Endothelial cell of umbilical vein (primary cell): ENCODE data around the gene HLA-DPA1. TPM values are rescaled to one million over a fixed set of nuclear protein-coding genes. Genes with fewer than 3 reads are reported as not detected.

ENCODE experiments used
- BruUV-seq: library from RNA; stranded (reverse); fragments of 400-500 nt; replicated peaks from 2 replicates; lab custom pipeline; 2021; lab: Mats Ljungman, UMichigan
- CTCF ChIA-PET: fragments of 300-600, 350-600 bp; sonication (Branson Sonifier 250); formaldehyde crosslinking; loops from one replicate; lab custom pipeline; 2021; ENCODE audit warnings: antibody characterized with exemption, inconsistent platforms; lab: Charles Lee
- POLR2A ChIA-PET: fragments of 300-600, 350-600 bp; sonication (Branson Sonifier 250); formaldehyde crosslinking; loops from one replicate; lab custom pipeline; 2021; ENCODE audit warnings: antibody characterized with exemption, inconsistent platforms; lab: Charles Lee
- DNase-seq: peaks from one replicate; pipeline ENCODE4 v3.0.0-alpha.2; 2011; ENCODE audit warnings: low read depth, low spot score
- FAIRE-seq: peaks from 2 replicates; lab custom pipeline; 2011; peaks lifted over from hg19 to GRCh38; lab: Jason Lieb, UNC
- H2AFZ ChIP-seq: 2 replicates; pipeline ENCODE4 v1.6.0; 2012; ENCODE audit warnings: low read depth, low read length, control low read depth, inconsistent platforms
- H3K27ac ChIP-seq: 2 replicates; pipeline ENCODE4 v1.5.1; 2011; ENCODE audit warnings: low read depth, mild to moderate bottlenecking, control low read depth, low read length, moderate library complexity; ENCODE audit not compliant: insufficient read depth
- H3K27me3 ChIP-seq, 2 experiments: 2 replicates each; pipeline versions ENCODE4 v1.6.0 to v1.6.1; 2011; ENCODE audit warnings: low read length in 2 of 2, mixed read lengths in 1 of 2; ENCODE audit not compliant: control insufficient read depth in 2 of 2, insufficient read depth in 2 of 2
- H3K36me3 ChIP-seq, 2 experiments: 2 replicates in 1 of 2; 3 replicates in 1 of 2; pipeline ENCODE4 v1.5.1; 2011; ENCODE audit warnings: low read length in 2 of 2, mild to moderate bottlenecking in 1 of 2, moderate library complexity in 1 of 2; ENCODE audit not compliant: control insufficient read depth in 2 of 2, insufficient read depth in 2 of 2; ENCODE audit errors: extremely low read depth in 1 of 2
- H3K4me1 ChIP-seq: 3 replicates; pipeline ENCODE4 v1.5.1; 2011; ENCODE audit warnings: mild to moderate bottlenecking, low read length; ENCODE audit not compliant: control insufficient read depth, insufficient read depth; ENCODE audit errors: extremely low read depth
- H3K4me2 ChIP-seq: 2 replicates; pipeline ENCODE4 v1.6.1; 2011; ENCODE audit warnings: low read length, control low read depth, mixed read lengths; ENCODE audit not compliant: insufficient read depth
- H3K4me3 ChIP-seq, 3 experiments: fragments of 200-600 bp in 1 of 3; sonication (generic), shearing (Covaris generic) in 1 of 3; replicated peaks in 1 of 3; 2 replicates each; pipeline ENCODE4 v1.5.1; 2011 to 2016; ENCODE audit warnings: control low read depth in 3 of 3, low read length in 3 of 3, mild to moderate bottlenecking in 2 of 3, inconsistent platforms in 1 of 3, low read depth in 1 of 3, moderate library complexity in 1 of 3; ENCODE audit not compliant: insufficient read depth in 1 of 3
- H3K79me2 ChIP-seq: 2 replicates; pipeline ENCODE4 v1.6.0; 2012; ENCODE audit warnings: low read length, inconsistent platforms; ENCODE audit not compliant: control insufficient read depth, insufficient read depth
- H3K9ac ChIP-seq: replicated peaks from 2 replicates; pipeline ENCODE3; 2011; ENCODE audit warnings: low read length, control low read depth; ENCODE audit not compliant: insufficient read depth; ENCODE audit errors: extremely low read depth
- H3K9me1 ChIP-seq: replicated peaks from 3 replicates; pipeline ENCODE4 v1.6.0; 2011; ENCODE audit warnings: mild to moderate bottlenecking, low read length; ENCODE audit not compliant: control insufficient read depth, insufficient read depth; ENCODE audit errors: extremely low read depth
- H3K9me3 ChIP-seq: replicated peaks from 2 replicates; pipeline ENCODE4 v1.5.1; 2012; ENCODE audit warnings: low read length, inconsistent platforms; ENCODE audit not compliant: control insufficient read depth, insufficient read depth
- H4K20me1 ChIP-seq: replicated peaks from 2 replicates; pipeline ENCODE3; 2011; ENCODE audit warnings: mild to moderate bottlenecking, low read length; ENCODE audit not compliant: control insufficient read depth, insufficient read depth; ENCODE audit errors: extremely low read depth
- EZH2 ChIP-seq: IDR thresholded peaks from 2 replicates; pipeline ENCODE4 v1.6.1; 2012; ENCODE audit warnings: borderline replicate concordance, low read depth, mild to moderate bottlenecking, moderate library complexity, low read length, inconsistent platforms; ENCODE audit not compliant: severe bottlenecking
- FOS ChIP-seq: IDR thresholded peaks from 2 replicates; pipeline ENCODE4 v1.6.1; 2011; ENCODE audit warnings: mild to moderate bottlenecking, low read length, moderate library complexity, borderline replicate concordance; ENCODE audit not compliant: insufficient read depth
- GATA2 ChIP-seq: IDR thresholded peaks from 2 replicates; pipeline ENCODE4 v1.7.0; 2011; ENCODE audit warnings: low read depth, mild to moderate bottlenecking, moderate library complexity, mixed read lengths, low read length; ENCODE audit not compliant: insufficient read length, insufficient read depth
- JUN ChIP-seq: IDR thresholded peaks from 2 replicates; pipeline ENCODE4 v1.6.1; 2011; ENCODE audit warnings: borderline replicate concordance, low read depth; ENCODE audit not compliant: insufficient read length, insufficient read depth
- MYC ChIP-seq: IDR thresholded peaks from one replicate; pipeline ENCODE4 v1.6.1; 2011; ENCODE audit warnings: mild to moderate bottlenecking, low read depth, low read length
- POLR2A ChIP-seq: IDR thresholded peaks from 2 replicates; pipeline ENCODE4 v1.6.1; 2012; ENCODE audit warnings: low read depth, mild to moderate bottlenecking, control low read depth, low read length
- POLR2AphosphoS5 ChIP-seq: IDR thresholded peaks from 2 replicates; pipeline ENCODE4 v1.6.1; 2012; ENCODE audit warnings: low read depth, mild to moderate bottlenecking, control low read depth, low read length, moderate library complexity; ENCODE audit not compliant: insufficient read depth
- dilution Hi-C: fragments of 300-500 bp; cut with MboI; formaldehyde crosslinking; loops from one replicate; pipeline ENCODE4 v1.15.0; 2019; ENCODE audit warnings: low sequenced_read_pairs; ENCODE audit not compliant: extremely low pct_ligation_motif_present
- intact Hi-C: fragments of 100-400 bp; cut with micrococcal nuclease; formaldehyde crosslinking; loops from one replicate; pipeline ENCODE4 v1.10.0; 2022
- polyA plus RNA-seq, 4 experiments: library from polyadenylated mRNA; depleted of rRNA in 3 of 4; stranded (reverse) in 3 of 4; unstranded in 1 of 4; fragments of >200 nt; gene quantifications; 2 replicates each; pipeline versions ENCODE4 v1.2.1 to v1.2.3, GENCODE V29; 2011 to 2012; ENCODE audit warnings: missing spikeins in 1 of 4
- total RNA-seq: library from RNA; stranded (reverse); gene quantifications from 2 replicates; pipeline ENCODE4 v1.2.3, GENCODE V29; 2021
- TF ChIP-seq, protein P1 (sequence below): IDR thresholded peaks from 2 replicates; pipeline ENCODE4 v1.6.1; 2011; ENCODE audit not compliant: insufficient read depth, insufficient read length
- TF ChIP-seq, protein P2 (sequence below), 2 donors: IDR thresholded peaks; 1 replicate in 1 of 2; 2 replicates in 1 of 2; pipeline ENCODE4 v1.5.1; 2011; ENCODE audit warnings: low read length in 2 of 2, mild to moderate bottlenecking in 2 of 2, moderate library complexity in 2 of 2, control low read depth in 1 of 2, inconsistent platforms in 1 of 2, low read depth in 1 of 2; ENCODE audit not compliant: insufficient read depth in 1 of 2; ENCODE audit errors: extremely low read depth in 1 of 2

Gene HLA-DPA1
- total and polyA plus RNA-seq, 2 donors (not counting 3 experiments of a cell fraction or from before 2014, with no cell fraction given) = 23.2 TPM; not detected in 1

DNA sequence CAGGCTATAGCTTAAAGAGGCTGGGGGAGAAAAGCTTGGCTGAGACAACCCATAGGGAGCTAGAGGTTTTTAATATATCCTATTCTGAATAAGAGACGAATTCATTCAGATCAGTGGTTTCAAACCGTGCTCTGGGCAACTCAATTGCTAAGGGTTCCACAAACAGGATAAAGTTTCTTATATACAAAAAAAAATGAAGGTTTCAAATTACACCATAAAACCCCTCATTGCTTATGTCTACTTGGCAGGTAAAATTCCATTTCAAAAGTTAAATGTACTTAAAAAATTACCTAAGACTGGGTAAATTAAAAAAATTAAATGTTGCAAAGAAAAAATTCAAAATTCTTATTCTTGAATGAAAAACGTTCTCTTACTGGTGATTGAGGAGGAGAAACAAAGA is 5.0 kb upstream of the HLA-DPA1 start:
- TF ChIP-seq POLR2A (no peak), EZH2 (no peak), MYC (no peak), GATA2 (no peak), JUN (no peak), FOS (no peak), POLR2AphosphoS5 (no peak)
- TF ChIP-seq, protein P1, sequence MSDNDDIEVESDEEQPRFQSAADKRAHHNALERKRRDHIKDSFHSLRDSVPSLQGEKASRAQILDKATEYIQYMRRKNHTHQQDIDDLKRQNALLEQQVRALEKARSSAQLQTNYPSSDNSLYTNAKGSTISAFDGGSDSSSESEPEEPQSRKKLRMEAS = no peak
- TF ChIP-seq, protein P2, sequence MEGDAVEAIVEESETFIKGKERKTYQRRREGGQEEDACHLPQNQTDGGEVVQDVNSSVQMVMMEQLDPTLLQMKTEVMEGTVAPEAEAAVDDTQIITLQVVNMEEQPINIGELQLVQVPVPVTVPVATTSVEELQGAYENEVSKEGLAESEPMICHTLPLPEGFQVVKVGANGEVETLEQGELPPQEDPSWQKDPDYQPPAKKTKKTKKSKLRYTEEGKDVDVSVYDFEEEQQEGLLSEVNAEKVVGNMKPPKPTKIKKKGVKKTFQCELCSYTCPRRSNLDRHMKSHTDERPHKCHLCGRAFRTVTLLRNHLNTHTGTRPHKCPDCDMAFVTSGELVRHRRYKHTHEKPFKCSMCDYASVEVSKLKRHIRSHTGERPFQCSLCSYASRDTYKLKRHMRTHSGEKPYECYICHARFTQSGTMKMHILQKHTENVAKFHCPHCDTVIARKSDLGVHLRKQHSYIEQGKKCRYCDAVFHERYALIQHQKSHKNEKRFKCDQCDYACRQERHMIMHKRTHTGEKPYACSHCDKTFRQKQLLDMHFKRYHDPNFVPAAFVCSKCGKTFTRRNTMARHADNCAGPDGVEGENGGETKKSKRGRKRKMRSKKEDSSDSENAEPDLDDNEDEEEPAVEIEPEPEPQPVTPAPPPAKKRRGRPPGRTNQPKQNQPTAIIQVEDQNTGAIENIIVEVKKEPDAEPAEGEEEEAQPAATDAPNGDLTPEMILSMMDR (IDR thresholded peaks at IDR 0.05; ENCODE audit: extremely low read depth in 1 of 2, insufficient read depth in 1 of 2, low read depth in 1 of 2, low read length in 2 of 2) = no peak
- H3K27ac ChIP-seq = no peak overlapping the region
- H3K27me3 ChIP-seq = no peaks in the 10 kb centered on the region
- no peak for FAIRE-seq
- no peak for DNase-seq
- H3K4me3 ChIP-seq = no peak overlapping the region
- H3K36me3 ChIP-seq = no peaks in the 10 kb centered on the region
- H3K9me3 ChIP-seq = no peaks in the 10 kb centered on the region
- H3K4me1 ChIP-seq = peaks cover 4% of the 10 kb centered on the region
- intact Hi-C loops = no loop called here
- CTCF ChIA-PET = interaction anchor here (5.3 kb wide), 1 partner anchor 62 kb away, joined by 88 read pairs; no protein-coding TSS in a partner anchor
- no peak overlapping the region for H2AFZ ChIP-seq
- POLR2A ChIA-PET = no interaction called here
- no peak overlapping the region for H3K4me2 ChIP-seq
- H3K9ac ChIP-seq = no peak overlapping the region
- no peaks in the 10 kb centered on the region for H3K9me1 ChIP-seq
- H4K20me1 ChIP-seq = no peaks in the 10 kb centered on the region
- dilution Hi-C loops = no loop called here
- no peaks in the 10 kb centered on the region for H3K79me2 ChIP-seq
- no TSS peak for BruUV-seq
